CD4-positive, CD25-positive, alpha-beta regulatory T cell (primary cell): ENCODE results near the gene NR3C2. TPM values are rescaled to one million over a fixed set of nuclear protein-coding genes. Genes with fewer than 3 reads are reported as not detected.

Experiments used
- ATAC-seq, 2 donors: fragments of 150-1000 bp; cut with Tn5 transposase; one replicate each; pipeline ENCODE4 v1.10.0; 2021; ENCODE audit warnings: low read depth in 2 of 2, moderate number of reproducible peaks in 2 of 2, moderate library complexity in 1 of 2
- DNase-seq, 3 donors: peaks; one replicate each; pipeline versions ENCODE4 v3.0.0 to v3.0.0-alpha.2; 2012 to 2022; ENCODE audit warnings: mixed read lengths in 1 of 3
- H3K27ac ChIP-seq: one replicate; pipeline ENCODE4 v1.7.0; 2013; ENCODE audit warnings: mild to moderate bottlenecking, low read length; ENCODE audit not compliant: insufficient read depth, poor library complexity, severe bottlenecking
- H3K27me3 ChIP-seq: one replicate; pipeline ENCODE4 v1.7.0; 2013; ENCODE audit warnings: low read length; ENCODE audit not compliant: control insufficient read depth, insufficient read depth
- H3K36me3 ChIP-seq: one replicate; pipeline ENCODE4 v1.7.0; 2013; ENCODE audit warnings: mild to moderate bottlenecking, low read length, moderate library complexity; ENCODE audit not compliant: control insufficient read depth, insufficient read depth
- H3K4me1 ChIP-seq: 2 replicates; pipeline ENCODE4 v1.7.0; 2013; ENCODE audit warnings: mild to moderate bottlenecking, low read length; ENCODE audit not compliant: insufficient read depth, control insufficient read depth, poor library complexity, severe bottlenecking
- H3K4me3 ChIP-seq: one replicate; pipeline ENCODE4 v1.7.0; 2013; ENCODE audit warnings: low read depth, mild to moderate bottlenecking, low read length, moderate library complexity
- H3K9me3 ChIP-seq, 2 experiments: 1 replicate in 1 of 2; 2 replicates in 1 of 2; pipeline ENCODE4 v1.7.0; 2013; ENCODE audit warnings: low read length in 2 of 2, mild to moderate bottlenecking in 1 of 2, moderate library complexity in 1 of 2; ENCODE audit not compliant: control insufficient read depth in 2 of 2
- H3K27ac Mint-ChIP-seq, 3 donors: one replicate each; pipeline ENCODE4 v1.8.0; 2020 to 2022; ENCODE audit warnings: mild to moderate bottlenecking in 3 of 3, mixed read lengths in 3 of 3, moderate library complexity in 2 of 3
- H3K27me3 Mint-ChIP-seq: one replicate; pipeline ENCODE4 v1.8.0; 2022; ENCODE audit warnings: mild to moderate bottlenecking, mixed read lengths
- H3K36me3 Mint-ChIP-seq: one replicate; pipeline ENCODE4 v1.8.0; 2020; ENCODE audit warnings: mixed read lengths
- H3K4me1 Mint-ChIP-seq, 4 donors: one replicate each; pipeline ENCODE4 v1.8.0; 2020 to 2022; ENCODE audit warnings: mixed read lengths in 4 of 4, mild to moderate bottlenecking in 1 of 4
- H3K4me3 Mint-ChIP-seq, 4 donors: one replicate each; pipeline ENCODE4 v1.8.0; 2020 to 2022; ENCODE audit warnings: mild to moderate bottlenecking in 4 of 4, mixed read lengths in 4 of 4, moderate library complexity in 3 of 4
- H3K9me3 Mint-ChIP-seq, 7 donors: one replicate each; pipeline ENCODE4 v1.8.0; 2020 to 2022; ENCODE audit warnings: mixed read lengths in 7 of 7, mild to moderate bottlenecking in 3 of 7, moderate library complexity in 2 of 7
- polyA plus RNA-seq, 4 donors: library from polyadenylated mRNA; unstranded; fragments of 300-500 nt; fragmentation: Illumina TruSeq; gene quantifications; one replicate each; pipeline ENCODE4 v1.2.3, GENCODE V29; 2021
- total RNA-seq: library from RNA; stranded (reverse); gene quantifications from one replicate; pipeline ENCODE4 v1.2.3, GENCODE V29; 2022

The NR3C2 gene
- total and polyA plus RNA-seq, 5 donors from 2014 or later = 1.2 to 16.1 (median 3.2) TPM

DNA sequence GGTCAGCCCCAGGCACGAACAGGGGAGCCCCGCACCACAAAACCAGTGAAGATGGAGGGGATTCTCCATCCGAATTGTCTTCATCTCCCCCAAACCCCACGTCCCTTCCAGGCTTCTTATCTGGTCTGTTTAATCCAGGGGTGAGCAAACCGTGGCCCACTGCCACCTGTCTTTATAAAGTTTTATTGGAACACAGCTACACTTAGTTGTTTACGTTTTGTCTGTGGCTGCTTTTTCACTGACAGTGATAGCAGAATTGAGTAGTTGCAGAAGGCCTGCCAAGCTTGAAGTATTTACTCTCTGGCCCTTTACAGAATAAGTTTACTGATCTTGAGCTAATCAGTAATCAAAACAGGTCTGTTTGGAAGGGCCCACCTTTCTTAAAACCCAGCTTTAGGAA lies 386.4 kb downstream of the NR3C2 start:
- Histone ChIP-seq H3K27me3 (no peaks in the 10 kb centered on the region), H3K4me3 (peak overlapping the region; percentile 0), H3K4me1 (peaks cover 71% of the 10 kb centered on the region), H3K9me3 (peaks cover 0 to 2% of the 10 kb centered on the region in 2 experiments), H3K27ac (peak overlapping the region; percentile 66), H3K36me3 (no peaks in the 10 kb centered on the region)
- Mint-ChIP-seq H3K4me1 (peaks cover 35 to 96% (median 81%) of the 10 kb centered on the region in 4 donors), H3K4me3 (peak overlapping the region in 2 of 4 donors; percentile 15 to 21), H3K36me3 (peaks cover 4% of the 10 kb centered on the region), H3K9me3 (peaks cover 0 to 14% (median 1%) of the 10 kb centered on the region in 7 donors), H3K27me3 (no peaks in the 10 kb centered on the region), H3K27ac (peak overlapping the region; percentile 88 to 98 (median 97))
- ATAC-seq = no peak
- DNase-seq = peak in 1 of 3 donors; percentile 51

DNA sequence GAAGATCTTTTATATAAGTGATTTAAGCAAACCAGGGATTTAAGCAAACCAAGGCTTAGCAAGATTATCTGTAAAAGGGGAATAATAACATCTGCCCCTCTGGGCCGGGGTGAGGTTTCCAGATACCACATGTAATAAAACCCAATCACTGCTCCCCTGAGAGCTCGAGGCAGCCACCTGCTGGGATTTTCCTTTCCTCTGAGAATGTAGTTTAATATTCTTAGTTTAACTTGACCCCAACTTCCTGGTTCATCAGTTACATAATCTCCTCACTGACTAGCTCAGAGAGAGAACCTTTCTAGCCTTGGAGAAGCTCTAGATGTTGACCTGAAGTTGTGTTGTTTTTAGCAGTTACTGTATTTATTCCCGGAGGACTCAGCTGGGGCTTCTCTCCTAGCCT lies 387.9 kb downstream of the NR3C2 start:
- H3K4me1 ChIP-seq = peaks cover 66% of the 10 kb centered on the region
- peaks cover 4% of the 10 kb centered on the region for H3K36me3 Mint-ChIP-seq
- H3K27ac ChIP-seq = peak overlapping the region; percentile 64
- H3K9me3 ChIP-seq = no peaks in the 10 kb centered on the region
- ATAC-seq = no peak
- peak overlapping the region; percentile 34 to 67 (median 54) for H3K4me3 Mint-ChIP-seq
- H3K36me3 ChIP-seq = no peaks in the 10 kb centered on the region
- peak overlapping the region; percentile 96 to 98 (median 97) for H3K27ac Mint-ChIP-seq
- peak in 2 of 3 donors; percentile 23 to 59 for DNase-seq
- peaks cover 0 to 14% (median 1%) of the 10 kb centered on the region in 7 donors for H3K9me3 Mint-ChIP-seq
- H3K27me3 Mint-ChIP-seq = no peaks in the 10 kb centered on the region
- peak overlapping the region; percentile 29 for H3K4me3 ChIP-seq
- no peaks in the 10 kb centered on the region for H3K27me3 ChIP-seq
- H3K4me1 Mint-ChIP-seq = peaks cover 33 to 89% (median 75%) of the 10 kb centered on the region in 4 donors

DNA sequence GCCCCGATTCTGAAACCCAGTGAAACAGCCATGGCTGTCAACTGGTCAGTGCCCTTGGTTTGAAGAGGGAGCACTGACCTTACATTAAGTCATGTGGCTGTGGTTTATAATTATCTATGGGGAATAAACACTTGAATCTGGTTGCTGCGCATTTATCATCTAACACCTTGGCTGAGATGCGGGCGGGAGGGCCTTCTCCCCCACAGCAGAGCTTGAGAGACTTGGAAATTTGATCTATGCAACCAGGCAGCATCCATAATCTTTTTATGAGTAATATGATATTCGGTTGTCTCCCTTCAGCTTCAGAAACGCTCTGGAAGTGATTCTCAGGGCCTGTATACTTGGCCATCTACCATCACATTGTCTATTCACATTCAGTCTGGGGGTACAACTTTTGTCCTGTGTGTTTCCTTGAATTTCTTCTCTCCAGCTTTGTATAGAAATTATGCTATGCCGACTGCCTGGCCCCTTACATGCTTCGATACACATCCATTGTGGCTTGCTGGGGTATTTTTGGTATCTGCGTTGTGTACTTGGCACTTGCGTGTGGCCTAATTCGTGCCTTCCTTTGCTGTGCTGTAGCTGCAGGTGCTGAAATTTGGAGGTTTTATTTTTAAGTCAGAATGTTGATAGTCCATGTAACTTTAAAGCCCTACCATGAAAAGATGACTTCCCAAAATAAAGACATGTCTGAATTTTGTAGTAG lies 388.8 kb downstream of the NR3C2 start:
- Mint-ChIP-seq H3K9me3 (peaks cover 0 to 6% (median 0%) of the 10 kb centered on the region in 7 donors), H3K4me3 (peak overlapping the region; percentile 54 to 68 (median 64)), H3K36me3 (peaks cover 5% of the 10 kb centered on the region), H3K4me1 (peaks cover 33 to 85% (median 67%) of the 10 kb centered on the region in 4 donors), H3K27ac (peak overlapping the region; percentile 96 to 98 (median 97)), H3K27me3 (no peaks in the 10 kb centered on the region)
- peaks cover 66% of the 10 kb centered on the region for H3K4me1 ChIP-seq
- H3K27me3 ChIP-seq = no peaks in the 10 kb centered on the region
- ATAC-seq = no peak
- H3K9me3 ChIP-seq = no peaks in the 10 kb centered on the region
- DNase-seq = no peak
- H3K36me3 ChIP-seq = no peaks in the 10 kb centered on the region
- peak overlapping the region; percentile 76 for H3K27ac ChIP-seq
- peak overlapping the region; percentile 66 for H3K4me3 ChIP-seq

DNA sequence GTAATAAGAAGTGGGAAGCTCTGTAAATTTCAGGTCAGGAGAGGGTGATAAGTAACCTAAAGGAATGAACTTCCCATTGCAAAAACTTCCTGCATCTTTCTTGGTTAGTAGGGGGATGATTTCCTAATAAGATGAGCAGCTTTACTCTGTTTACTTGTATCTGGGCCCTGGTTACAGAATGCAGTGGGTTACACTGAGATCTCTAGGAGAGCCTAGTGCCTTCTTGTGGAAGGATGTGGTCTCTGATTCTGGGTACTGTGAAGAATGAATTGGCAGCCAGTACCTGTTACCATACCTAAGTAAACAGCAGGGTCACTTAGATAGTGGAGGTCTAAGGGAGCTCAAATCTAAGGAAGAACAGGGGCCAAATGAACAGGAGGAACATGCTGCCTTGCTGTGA lies 389.8 kb downstream of the NR3C2 start:
- H3K27me3 Mint-ChIP-seq = no peaks in the 10 kb centered on the region
- peak overlapping the region; percentile 96 to 98 (median 97) for H3K27ac Mint-ChIP-seq
- H3K4me1 Mint-ChIP-seq = peaks cover 33 to 77% (median 59%) of the 10 kb centered on the region in 4 donors
- H3K4me3 Mint-ChIP-seq = peak overlapping the region; percentile 0 to 67 (median 60)
- Histone ChIP-seq H3K27ac (peak overlapping the region; percentile 76), H3K27me3 (no peaks in the 10 kb centered on the region), H3K9me3 (no peaks in the 10 kb centered on the region), H3K4me1 (peaks cover 66% of the 10 kb centered on the region), H3K4me3 (peak overlapping the region; percentile 66), H3K36me3 (no peaks in the 10 kb centered on the region)
- ATAC-seq (peak; percentile 91 to 93), DNase-seq (peak in 2 of 3 donors; percentile 75 to 94)
- H3K36me3 Mint-ChIP-seq = peaks cover 11% of the 10 kb centered on the region
- H3K9me3 Mint-ChIP-seq = peaks cover 0 to 1% (median 0%) of the 10 kb centered on the region in 7 donors

DNA sequence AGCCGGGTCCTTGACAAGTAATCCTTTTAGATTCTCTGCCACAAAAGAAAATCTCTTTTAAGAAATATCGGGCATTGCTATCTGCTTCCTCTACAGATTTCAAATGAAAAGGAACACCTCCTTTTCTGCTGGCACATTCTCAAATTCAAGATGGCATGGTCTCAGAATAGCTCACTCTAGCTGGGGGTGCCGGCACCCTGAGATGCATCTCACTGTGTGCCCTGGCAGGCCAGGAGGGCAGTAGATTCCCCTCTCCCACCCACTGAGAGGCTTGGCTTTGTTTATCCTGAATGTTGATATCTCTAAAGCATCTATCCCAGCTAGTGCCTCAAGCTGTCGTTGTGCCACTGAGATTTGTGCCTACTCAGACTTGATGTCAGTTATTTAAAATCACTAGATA lies 390.8 kb downstream of the NR3C2 start:
- H3K27ac ChIP-seq = peak overlapping the region; percentile 76
- H3K27me3 Mint-ChIP-seq = no peaks in the 10 kb centered on the region
- no peaks in the 10 kb centered on the region for H3K9me3 ChIP-seq
- peaks cover 62% of the 10 kb centered on the region for H3K4me1 ChIP-seq
- no peaks in the 10 kb centered on the region for H3K27me3 ChIP-seq
- H3K27ac Mint-ChIP-seq = peak overlapping the region; percentile 96 to 98 (median 97)
- H3K36me3 Mint-ChIP-seq = peaks cover 11% of the 10 kb centered on the region
- H3K4me3 Mint-ChIP-seq = peak overlapping the region in 3 of 4 donors; percentile 45 to 72 (median 54)
- H3K4me3 ChIP-seq = peak overlapping the region; percentile 66
- H3K4me1 Mint-ChIP-seq = peaks cover 30 to 75% (median 49%) of the 10 kb centered on the region in 4 donors
- peaks cover 0 to 1% (median 0%) of the 10 kb centered on the region in 7 donors for H3K9me3 Mint-ChIP-seq
- DNase-seq (no peak), ATAC-seq (no peak)
- no peaks in the 10 kb centered on the region for H3K36me3 ChIP-seq

DNA sequence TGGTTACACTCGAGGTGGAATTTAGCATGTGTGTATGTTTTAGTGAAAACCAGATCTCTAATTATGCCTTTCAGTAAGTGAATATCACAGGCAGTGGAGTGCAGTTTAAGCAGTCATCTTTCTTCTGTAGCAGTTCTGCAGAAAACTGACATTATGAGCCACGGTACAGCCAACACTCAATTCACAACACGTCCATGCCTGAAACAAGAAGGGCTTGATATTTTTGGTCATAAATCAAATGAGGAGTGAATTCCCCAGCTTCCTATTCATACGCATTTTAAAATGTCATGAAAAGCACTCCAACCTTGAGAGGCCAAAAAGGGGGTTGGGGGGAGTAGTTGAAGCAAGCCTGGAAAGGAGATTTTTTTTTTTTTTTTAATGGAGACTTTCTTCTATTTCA lies 393.6 kb downstream of the NR3C2 start:
- Mint-ChIP-seq H3K4me3 (no peak overlapping the region), H3K27me3 (no peaks in the 10 kb centered on the region), H3K36me3 (peaks cover 11% of the 10 kb centered on the region), H3K4me1 (peaks cover 19 to 65% (median 33%) of the 10 kb centered on the region in 4 donors), H3K9me3 (peaks cover 0 to under 1% (median 0%) of the 10 kb centered on the region in 7 donors), H3K27ac (peak overlapping the region in 1 of 3 donors; percentile 42)
- H3K27ac ChIP-seq = no peak overlapping the region
- peaks cover 36% of the 10 kb centered on the region for H3K4me1 ChIP-seq
- no peaks in the 10 kb centered on the region for H3K9me3 ChIP-seq
- H3K36me3 ChIP-seq = no peaks in the 10 kb centered on the region
- no peak for DNase-seq
- ATAC-seq = no peak
- H3K4me3 ChIP-seq = no peak overlapping the region
- no peaks in the 10 kb centered on the region for H3K27me3 ChIP-seq

DNA sequence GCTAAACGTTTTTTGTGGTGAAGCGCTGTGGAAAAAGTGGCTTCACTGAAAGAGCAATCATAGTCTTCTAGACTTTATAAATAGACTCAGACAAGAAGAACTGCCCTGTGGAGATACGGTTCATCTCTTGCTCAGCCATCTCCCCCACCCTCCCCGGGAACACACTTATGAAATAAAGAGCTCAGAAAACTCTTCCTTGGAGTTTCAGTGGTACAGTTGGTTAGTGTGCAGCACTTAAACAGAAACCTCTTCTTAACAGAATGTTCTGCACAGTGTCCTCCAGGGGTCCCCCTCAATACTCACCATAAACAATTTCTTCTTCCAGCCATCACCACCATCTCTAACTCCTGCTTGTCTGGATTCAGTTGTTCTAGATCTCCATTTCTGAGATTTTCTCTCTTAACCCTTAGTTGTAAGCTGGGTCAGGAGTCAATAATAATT lies 397.3 kb downstream of the NR3C2 start:
- Mint-ChIP-seq H3K4me3 (no peak overlapping the region), H3K27me3 (no peaks in the 10 kb centered on the region), H3K36me3 (peaks cover 7% of the 10 kb centered on the region), H3K9me3 (no peaks in the 10 kb centered on the region), H3K27ac (peak overlapping the region in 2 of 3 donors; percentile 7 to 69), H3K4me1 (peaks cover 0 to 33% (median 8%) of the 10 kb centered on the region in 4 donors)
- Histone ChIP-seq H3K27me3 (no peaks in the 10 kb centered on the region), H3K4me3 (no peak overlapping the region), H3K4me1 (peaks cover 6% of the 10 kb centered on the region), H3K9me3 (no peaks in the 10 kb centered on the region), H3K36me3 (no peaks in the 10 kb centered on the region), H3K27ac (no peak overlapping the region)
- DNase-seq = peak in 2 of 3 donors; percentile 33 to 68
- peak; percentile 68 to 73 for ATAC-seq
